GM12878 (cell line): ENCODE results near the gene SMAGP. TPM values are rescaled to one million over a fixed set of nuclear protein-coding genes. Genes with fewer than 3 reads are reported as not detected.

Experiments
- IKZF1 ChIP-seq: fragments of 450-650 bp; conservative IDR thresholded peaks from 2 replicates; pipeline ENCODE4 v1.6.1; 2017; ENCODE audit warnings: antibody characterized with exemption, mild to moderate bottlenecking
- IKZF2 ChIP-seq, 2 experiments: fragments of 450-650 bp; IDR thresholded peaks; 2 replicates each; pipeline ENCODE4 v1.6.1; 2017; ENCODE audit warnings: mild to moderate bottlenecking in 2 of 2, moderate library complexity in 2 of 2
- PAX5 ChIP-seq: IDR thresholded peaks from 2 replicates; pipeline ENCODE4 v1.6.1; 2011; ENCODE audit warnings: low read depth, low read length, borderline replicate concordance
- REST ChIP-seq: IDR thresholded peaks from 2 replicates; pipeline ENCODE4 v1.6.1; 2012; ENCODE audit warnings: mild to moderate bottlenecking, low read depth, low read length
- RUNX3 ChIP-seq: IDR thresholded peaks from 2 replicates; pipeline ENCODE4 v1.6.1; 2012; ENCODE audit warnings: low read length, inconsistent platforms
- SPI1 ChIP-seq: IDR thresholded peaks from 2 replicates; pipeline ENCODE4 v1.6.1; 2011; ENCODE audit warnings: low read depth, mild to moderate bottlenecking, low read length, moderate library complexity, borderline replicate concordance; ENCODE audit not compliant: insufficient read depth
- YBX1 ChIP-seq: fragments of 450-650 bp; IDR thresholded peaks from 2 replicates; pipeline ENCODE4 v1.6.1; 2016; ENCODE audit warnings: antibody characterized with exemption
- polyA plus RNA-seq, 11 experiments: library from polyadenylated mRNA; depleted of rRNA in 4 of 11; unstranded in 6 of 11; stranded (reverse) in 5 of 11; fragments of >200 nt; fragmentation: Nextera tagmentation in 4 of 11; fragmentation: Illumina TruSeq in 1 of 11; extraction: Ambion mirVana in 4 of 11; extraction: Trizol in 1 of 11; gene quantifications; 1 replicate in 1 of 11; 2 replicates in 10 of 11; pipeline versions ENCODE4 v1.2.1 to v1.2.3, GENCODE V29; 2011 to 2016; ENCODE audit warnings: inconsistent platforms in 2 of 11, missing spikeins in 2 of 11, low read depth in 1 of 11
- total RNA-seq, 4 experiments: library from RNA; depleted of rRNA in 3 of 4; stranded (reverse); fragments of >200 nt in 3 of 4; fragmentation: Illumina TruSeq in 1 of 4; extraction: Trizol in 1 of 4; gene quantifications; 2 replicates each; pipeline versions ENCODE4 v1.2.1 to v1.2.3, GENCODE V29; 2013 to 2021

SMAGP gene
- total and polyA plus RNA-seq, 10 of the 15 experiments (the other 5 are each of a cell fraction or from before 2014, with no cell fraction given): 0.42 to 7.1 (median 3.9) TPM

GRCh38 chr12:51270067-51270950 is at the start of gene SMAGP (continued):
- peak; percentile 72 for TF ChIP-seq SPI1
- TF ChIP-seq IKZF1: peak; percentile 81
- TF ChIP-seq PAX5: 0 out of 2 replicates have a peak, but pooled peaks have one; percentile 33
- no peak for TF ChIP-seq YBX1
- 0 out of 4 replicates have a peak, but pooled peaks of 1 of the 2 experiments have one; percentile 20 for TF ChIP-seq IKZF2 (IDR thresholded peaks at IDR 0.05)
- no peak for TF ChIP-seq REST
- peak; percentile 62 for TF ChIP-seq RUNX3
